IMR-90 (cell line): ENCODE measurements around the gene LIMK2. TPM values are rescaled to one million over a fixed set of nuclear protein-coding genes. Genes with fewer than 3 reads are reported as not detected.

Source experiments
- ATAC-seq: fragments of 200-7000 bp; cut with Tn5 transposase; 2 replicates; pipeline ENCODE4 v1.9.1; 2020; ENCODE audit warnings: low read depth, mild to moderate bottlenecking, moderate library complexity
- BruUV-seq: library from RNA; stranded (reverse); fragments of 400-500 nt; replicated peaks from 2 replicates; lab custom pipeline; 2021; lab: Mats Ljungman, UMichigan
- CTCF ChIA-PET: fragments of 300-600 bp; formaldehyde crosslinking; extraction: SDS; loops from one replicate; lab custom pipeline; 2021; ENCODE audit warnings: antibody characterized with exemption; lab: Yijun Ruan, JAX
- POLR2A ChIA-PET: fragments of 300-600 bp; sonication (Branson Sonifier 250); formaldehyde crosslinking; loops from one replicate; lab custom pipeline; 2022; ENCODE audit warnings: antibody characterized with exemption; ENCODE audit not compliant: unreplicated experiment; lab: Charles Lee
- DNase-seq: peaks from one replicate; pipeline ENCODE4 v3.0.0; 2013
- H2AFZ ChIP-seq: replicated peaks from 2 replicates; pipeline ENCODE3; 2013; ENCODE audit warnings: low read length, mild to moderate bottlenecking; ENCODE audit not compliant: poor library complexity
- H2AK5ac ChIP-seq: 2 replicates; pipeline ENCODE4 v1.6.1; 2013; ENCODE audit warnings: low read depth, low read length, inconsistent platforms
- H2AK9ac ChIP-seq: replicated peaks from 2 replicates; pipeline ENCODE3; 2013; ENCODE audit warnings: mild to moderate bottlenecking, low read depth, low read length, moderate library complexity; ENCODE audit not compliant: poor library complexity
- H2BK120ac ChIP-seq: 2 replicates; pipeline ENCODE4 v1.6.1; 2013; ENCODE audit warnings: low read depth, low read length, inconsistent platforms
- H2BK15ac ChIP-seq: 3 replicates; pipeline ENCODE4 v1.6.1; 2013; ENCODE audit warnings: low read depth, low read length, inconsistent platforms
- H2BK20ac ChIP-seq: 2 replicates; pipeline ENCODE4 v1.6.1; 2013; ENCODE audit warnings: low read depth, mild to moderate bottlenecking, inconsistent platforms, low read length, moderate library complexity
- H2BK5ac ChIP-seq: 2 replicates; pipeline ENCODE4 v1.6.1; 2013; ENCODE audit warnings: mild to moderate bottlenecking, low read depth, low read length, inconsistent platforms; ENCODE audit not compliant: poor library complexity, severe bottlenecking
- H3K14ac ChIP-seq: replicated peaks from 2 replicates; pipeline ENCODE4 v1.6.1; 2013; ENCODE audit warnings: low read depth, low read length, inconsistent platforms
- H3K18ac ChIP-seq: 2 replicates; pipeline ENCODE4 v1.6.1; 2013; ENCODE audit warnings: low read depth, low read length, control low read depth
- H3K23ac ChIP-seq: 2 replicates; pipeline ENCODE4 v1.6.1; 2013; ENCODE audit warnings: low read depth, low read length, inconsistent platforms
- H3K27ac ChIP-seq: 2 replicates; pipeline ENCODE4 v1.5.1; 2013; ENCODE audit warnings: mild to moderate bottlenecking, control low read depth, low read length; ENCODE audit not compliant: insufficient read depth
- H3K27me3 ChIP-seq: 2 replicates; pipeline ENCODE4 v1.6.1; 2013; ENCODE audit warnings: low read length; ENCODE audit not compliant: control insufficient read depth, insufficient read depth
- H3K36me3 ChIP-seq: 2 replicates; pipeline ENCODE4 v1.6.1; 2013; ENCODE audit warnings: low read length, mixed read lengths; ENCODE audit not compliant: control insufficient read depth, insufficient read depth
- H3K4ac ChIP-seq: 2 replicates; pipeline ENCODE4 v1.6.1; 2013; ENCODE audit warnings: low read depth, low read length, inconsistent platforms
- H3K4me1 ChIP-seq: 2 replicates; pipeline ENCODE4 v1.6.1; 2013; ENCODE audit warnings: low read length, mixed read lengths; ENCODE audit not compliant: control insufficient read depth, insufficient read depth
- H3K4me2 ChIP-seq: 2 replicates; pipeline ENCODE4 v1.6.1; 2013; ENCODE audit warnings: low read depth, mild to moderate bottlenecking, control low read depth, low read length, moderate library complexity
- H3K4me3 ChIP-seq: 2 replicates; pipeline ENCODE4 v1.5.1; 2013; ENCODE audit warnings: low read depth, mild to moderate bottlenecking, control low read depth, low read length, moderate library complexity; ENCODE audit not compliant: insufficient read depth
- H3K56ac ChIP-seq: 2 replicates; pipeline ENCODE4 v1.6.1; 2013; ENCODE audit warnings: low read length, inconsistent platforms; ENCODE audit not compliant: insufficient read depth; ENCODE audit errors: extremely low read depth
- H3K79me1 ChIP-seq, 2 experiments: 2 replicates each; pipeline ENCODE4 v1.6.1; 2013; ENCODE audit warnings: low read length in 2 of 2, inconsistent platforms in 1 of 2, low read depth in 1 of 2
- H3K9ac ChIP-seq: 2 replicates; pipeline ENCODE4 v1.6.1; 2013; ENCODE audit warnings: low read depth, low read length, control low read depth
- H3K9me1 ChIP-seq: 2 replicates; pipeline ENCODE4 v1.6.1; 2013; ENCODE audit warnings: low read length, inconsistent platforms; ENCODE audit not compliant: insufficient read depth
- H3K9me3 ChIP-seq: 2 replicates; pipeline ENCODE4 v1.6.1; 2013; ENCODE audit warnings: low read length; ENCODE audit not compliant: control insufficient read depth, insufficient read depth
- H4K20me1 ChIP-seq: 2 replicates; pipeline ENCODE4 v1.6.1; 2013; ENCODE audit warnings: low read length, inconsistent platforms; ENCODE audit not compliant: insufficient read depth
- H4K5ac ChIP-seq: 2 replicates; pipeline ENCODE4 v1.6.1; 2013; ENCODE audit warnings: mild to moderate bottlenecking, low read depth, low read length, control low read depth
- H4K8ac ChIP-seq, 2 experiments: 2 replicates each; pipeline ENCODE4 v1.6.1; 2013; ENCODE audit warnings: low read depth in 2 of 2, low read length in 2 of 2, control low read depth in 1 of 2, inconsistent platforms in 1 of 2
- H4K91ac ChIP-seq: 2 replicates; pipeline ENCODE4 v1.6.1; 2013; ENCODE audit warnings: low read depth, low read length, inconsistent platforms; ENCODE audit not compliant: insufficient read depth
- CEBPB ChIP-seq: IDR thresholded peaks from 2 replicates; pipeline ENCODE4 v1.6.1; 2012; ENCODE audit warnings: low read depth, low read length, improper control_type of control experiment
- CHD1 ChIP-seq: IDR thresholded peaks from 2 replicates; pipeline ENCODE4 v1.6.1; 2012; ENCODE audit warnings: low read depth, low read length, improper control_type of control experiment
- WGBS, 2 experiments: methylation state at CpG; one replicate each; pipeline versions ENCODE4 v1.1.5 to v1.1.7; 2013; ENCODE audit warnings: missing lambda C conversion rate in 2 of 2; ENCODE audit not compliant: insufficient read length in 1 of 2; ENCODE audit errors: extremely low coverage in 2 of 2; 5-methylcytosine and 5-hydroxymethylcytosine counted together
- dilution Hi-C: fragments of 300-500 bp; cut with HindIII; formaldehyde crosslinking; loops from one replicate; pipeline ENCODE4 v1.14.3; 2018; ENCODE audit warnings: low sequenced_read_pairs; ENCODE audit not compliant: unreplicated experiment
- in situ Hi-C: fragments of 300-500 bp; cut with MboI; formaldehyde crosslinking; loops from 3 replicates; pipeline ENCODE4 v1.14.3; 2019; ENCODE audit warnings: low sequenced_read_pairs, inconsistent platforms, mixed read lengths
- intact Hi-C: fragments of 100-400 bp; cut with micrococcal nuclease; formaldehyde crosslinking; loops from 2 replicates; pipeline ENCODE4 v1.10.0; 2022
- polyA plus RNA-seq, 3 experiments: library from polyadenylated mRNA; depleted of rRNA; stranded (reverse); fragments of >200 nt; gene quantifications; 2 replicates each; pipeline ENCODE4 v1.2.3, GENCODE V29; 2012; ENCODE audit warnings: low replicate concordance in 1 of 3
- total RNA-seq: library from RNA; depleted of rRNA; stranded (reverse); fragments of >200 nt; gene quantifications from 2 replicates; pipeline ENCODE4 v1.2.3, GENCODE V29; 2012

LIMK2 gene
- total and polyA plus RNA-seq, 2 of the 4 experiments (the other 2 are of a cell fraction) = 14.5 to 31.9 TPM

- H4K8ac ChIP-seq = no peak overlapping the region; a peak in 1 of 4 replicates
- TF ChIP-seq CEBPB = peak; percentile 14; the same call in 1 of the 2 replicates
- TF ChIP-seq CHD1 = no peak
- in situ Hi-C loops = no loop called here
- ChIA-PET POLR2A (interaction anchor here (0.6 kb wide), 1 partner anchor 383 kb away, joined by 7 read pairs; no protein-coding TSS in a partner anchor), CTCF (no interaction called here)
- BruUV-seq = no TSS peak
- no peak overlapping the region for H2BK15ac ChIP-seq
- H2AK5ac ChIP-seq = no peak overlapping the region
- no peak overlapping the region for H4K5ac ChIP-seq
- peak overlapping the region; percentile 3 for H2BK5ac ChIP-seq
- H3K27me3 ChIP-seq = no peaks in the 10 kb centered on the region
- H3K18ac ChIP-seq = no peak overlapping the region
- no peak overlapping the region for H3K9ac ChIP-seq
- ATAC-seq (no peak), DNase-seq (peak; percentile 62)
- no peak overlapping the region for H3K56ac ChIP-seq
- H3K36me3 ChIP-seq = peaks cover 27% of the 10 kb centered on the region
- H3K79me1 ChIP-seq = peaks cover 10 to 62% of the 10 kb centered on the region in 2 experiments
- no peaks in the 10 kb centered on the region for H3K9me3 ChIP-seq
- dilution Hi-C loops = no loop called here
- H3K14ac ChIP-seq = no peak overlapping the region
- no peak overlapping the region for H2AK9ac ChIP-seq
- no peak overlapping the region for H3K4me2 ChIP-seq
- intact Hi-C loops = no loop called here
- no CpG with 5 or more reads among the region's 5 CpGs for WGBS, 2 experiments
- H2BK120ac ChIP-seq = no peak overlapping the region
- no peak overlapping the region for H3K4me3 ChIP-seq
- H4K20me1 ChIP-seq = peaks cover 21% of the 10 kb centered on the region; the same call in 1 of the 2 replicates
- no peaks in the 10 kb centered on the region; the same call in 1 of the 2 replicates for H3K4me1 ChIP-seq
- no peak overlapping the region for H3K4ac ChIP-seq
- H3K27ac ChIP-seq = no peak overlapping the region
- H3K23ac ChIP-seq = no peak overlapping the region
- H4K91ac ChIP-seq = no peak overlapping the region; the same call in 1 of the 2 replicates
- no peak overlapping the region for H2AFZ ChIP-seq
- H2BK20ac ChIP-seq = no peak overlapping the region
- H3K9me1 ChIP-seq = peaks cover 14% of the 10 kb centered on the region
These were observed 27.0 kb upstream of the LIMK2 start for GRCh38 chr22:31185056-31185455.
